Nephron progenitor cell (in vitro differentiated cells): ENCODE measurements around the gene ANKDD1B.
A peak's percentile ranks its signal among the peaks of the same experiment; 100 is the strongest.

Source experiments
- DNase-seq: peaks from one replicate; pipeline ENCODE4 v3.0.0; 2021
- H3K27ac Mint-ChIP-seq: 2 replicates; pipeline ENCODE4 v1.8.0; 2021; ENCODE audit warnings: mild to moderate bottlenecking, moderate library complexity, mixed read lengths
- H3K27me3 Mint-ChIP-seq: 2 replicates; pipeline ENCODE4 v1.8.0; 2021; ENCODE audit warnings: mild to moderate bottlenecking, low read depth, mixed read lengths; ENCODE audit not compliant: poor library complexity
- H3K36me3 Mint-ChIP-seq: 2 replicates; pipeline ENCODE4 v1.8.0; 2021; ENCODE audit warnings: low read depth, mixed read lengths
- H3K4me1 Mint-ChIP-seq: 2 replicates; pipeline ENCODE4 v1.8.0; 2021; ENCODE audit warnings: mixed read lengths
- H3K4me3 Mint-ChIP-seq: 2 replicates; pipeline ENCODE4 v1.8.0; 2021; ENCODE audit warnings: mild to moderate bottlenecking, moderate library complexity, mixed read lengths
- H3K9me3 Mint-ChIP-seq: 2 replicates; pipeline ENCODE4 v1.8.0; 2021; ENCODE audit warnings: mild to moderate bottlenecking, moderate library complexity, mixed read lengths
- CTCF ChIP-seq: fragments of 200-600 bp; sonication (generic); IDR thresholded peaks from 2 replicates; pipeline ENCODE4 v1.5.0; 2021; ENCODE audit warnings: antibody characterized with exemption

Gene ANKDD1B

GRCh38 chr5:75677607-75678006 lies 66.4 kb downstream of the ANKDD1B start:
- no peak overlapping the region for H3K27ac Mint-ChIP-seq
- no peak for TF ChIP-seq CTCF
- H3K4me1 Mint-ChIP-seq = no peaks in the 10 kb centered on the region
- H3K36me3 Mint-ChIP-seq = peaks cover 17% of the 10 kb centered on the region
- no peaks in the 10 kb centered on the region for H3K9me3 Mint-ChIP-seq
- H3K4me3 Mint-ChIP-seq = no peak overlapping the region
- no peak for DNase-seq
- H3K27me3 Mint-ChIP-seq = no peaks in the 10 kb centered on the region

GRCh38 chr5:75678155-75678554 lies 66.9 kb downstream of the ANKDD1B start:
- Mint-ChIP-seq H3K27ac (no peak overlapping the region), H3K36me3 (peaks cover 17% of the 10 kb centered on the region), H3K9me3 (no peaks in the 10 kb centered on the region), H3K4me3 (no peak overlapping the region), H3K4me1 (no peaks in the 10 kb centered on the region), H3K27me3 (no peaks in the 10 kb centered on the region)
- DNase-seq = no peak
- TF ChIP-seq CTCF = no peak

- Mint-ChIP-seq H3K9me3 (no peaks in the 10 kb centered on the region), H3K27me3 (no peaks in the 10 kb centered on the region), H3K4me3 (no peak overlapping the region), H3K27ac (no peak overlapping the region), H3K4me1 (no peaks in the 10 kb centered on the region), H3K36me3 (peaks cover 23% of the 10 kb centered on the region)
- DNase-seq = no peak
- TF ChIP-seq CTCF = peak; percentile 79
Observed at GRCh38 chr5:75681125-75681830, 70.0 kb downstream of the ANKDD1B start.

DNA sequence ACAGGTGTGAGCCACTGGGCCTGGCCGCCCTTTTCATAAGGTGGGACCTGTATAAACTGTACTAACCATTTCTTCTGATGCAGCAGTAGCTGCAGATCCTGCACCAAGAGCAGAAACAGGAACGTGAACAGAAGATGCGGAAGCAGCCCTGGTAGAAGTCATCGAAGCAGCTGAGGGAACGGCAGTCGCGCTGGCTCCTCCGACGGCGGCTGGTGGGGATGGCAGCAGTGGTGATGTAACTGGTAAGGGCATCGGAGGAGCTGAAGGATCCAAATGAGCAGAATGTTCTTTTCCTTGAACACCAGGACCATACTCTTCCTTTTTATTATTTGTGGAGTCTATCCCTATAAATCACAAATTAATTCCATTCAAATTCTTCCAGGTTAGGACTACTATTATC lies 73.9 kb downstream of the ANKDD1B start:
- Mint-ChIP-seq H3K9me3 (no peaks in the 10 kb centered on the region), H3K27me3 (no peaks in the 10 kb centered on the region), H3K4me3 (no peak overlapping the region), H3K4me1 (no peaks in the 10 kb centered on the region), H3K36me3 (peaks cover 27% of the 10 kb centered on the region), H3K27ac (no peak overlapping the region)
- no peak for TF ChIP-seq CTCF
- no peak for DNase-seq

- Mint-ChIP-seq H3K4me3 (no peak overlapping the region), H3K27ac (no peak overlapping the region), H3K27me3 (no peaks in the 10 kb centered on the region), H3K9me3 (no peaks in the 10 kb centered on the region), H3K4me1 (no peaks in the 10 kb centered on the region), H3K36me3 (peaks cover 27% of the 10 kb centered on the region)
- TF ChIP-seq CTCF = no peak
- no peak for DNase-seq
Observed at GRCh38 chr5:75686480-75686879, 75.2 kb downstream of the ANKDD1B start.

DNA sequence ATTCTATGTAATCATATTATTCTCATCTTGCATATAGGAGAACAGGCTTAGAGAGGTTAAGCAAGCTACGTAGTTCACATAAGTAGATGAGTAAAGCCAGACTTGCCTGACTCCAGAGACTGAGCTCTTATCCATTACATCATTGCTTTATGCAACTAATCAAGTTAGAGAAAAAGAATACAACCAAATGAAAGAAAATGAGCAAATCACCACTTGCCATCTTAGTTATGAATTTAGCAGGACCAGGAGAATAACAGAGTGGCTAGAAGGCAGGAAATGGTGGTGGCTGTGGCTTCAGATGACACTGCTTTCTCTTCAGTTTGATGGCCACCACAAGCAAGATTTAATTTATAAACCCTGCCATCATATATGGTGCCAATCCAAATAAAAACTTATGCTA lies 79.4 kb downstream of the ANKDD1B start:
- Mint-ChIP-seq H3K36me3 (peaks cover 40% of the 10 kb centered on the region), H3K27me3 (no peaks in the 10 kb centered on the region), H3K27ac (no peak overlapping the region), H3K4me1 (no peaks in the 10 kb centered on the region), H3K9me3 (no peaks in the 10 kb centered on the region), H3K4me3 (no peak overlapping the region)
- TF ChIP-seq CTCF = no peak
- no peak for DNase-seq
